ENCODE data around the gene PDE2A.

The PDE2A gene

GRCh38 chr11:72655014-72655413 lies 19.2 kb downstream of the PDE2A start:
- DNase-seq, result no peak

GRCh38 chr11:72653649-72654048 lies 20.6 kb downstream of the PDE2A start:
- DNase-seq, result no peak

GRCh38 chr11:72652873-72653630 lies 21.2 kb downstream of the PDE2A start:
- peak; percentile 81 for DNase-seq

DNA sequence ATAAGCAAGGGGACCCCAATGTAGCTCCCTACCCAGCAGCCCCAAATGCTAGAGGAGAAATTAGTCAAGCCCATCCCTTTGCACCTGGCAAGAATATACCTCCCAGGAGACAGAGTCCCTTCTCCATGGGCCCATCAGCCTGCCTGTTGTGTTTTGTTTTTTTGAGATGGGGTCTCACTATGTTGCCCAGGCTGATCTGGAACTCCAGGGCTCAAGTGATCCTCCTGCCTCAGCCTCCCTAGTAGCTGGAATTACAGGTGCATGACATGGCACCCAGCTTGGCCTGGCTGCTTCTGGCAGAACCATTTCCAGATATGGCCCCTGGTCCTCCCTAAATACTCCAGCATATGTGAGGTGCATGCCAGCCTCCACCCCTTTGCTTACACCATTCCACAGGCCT lies 22.1 kb downstream of the PDE2A start:
- DNase-seq, result no peak

DNA sequence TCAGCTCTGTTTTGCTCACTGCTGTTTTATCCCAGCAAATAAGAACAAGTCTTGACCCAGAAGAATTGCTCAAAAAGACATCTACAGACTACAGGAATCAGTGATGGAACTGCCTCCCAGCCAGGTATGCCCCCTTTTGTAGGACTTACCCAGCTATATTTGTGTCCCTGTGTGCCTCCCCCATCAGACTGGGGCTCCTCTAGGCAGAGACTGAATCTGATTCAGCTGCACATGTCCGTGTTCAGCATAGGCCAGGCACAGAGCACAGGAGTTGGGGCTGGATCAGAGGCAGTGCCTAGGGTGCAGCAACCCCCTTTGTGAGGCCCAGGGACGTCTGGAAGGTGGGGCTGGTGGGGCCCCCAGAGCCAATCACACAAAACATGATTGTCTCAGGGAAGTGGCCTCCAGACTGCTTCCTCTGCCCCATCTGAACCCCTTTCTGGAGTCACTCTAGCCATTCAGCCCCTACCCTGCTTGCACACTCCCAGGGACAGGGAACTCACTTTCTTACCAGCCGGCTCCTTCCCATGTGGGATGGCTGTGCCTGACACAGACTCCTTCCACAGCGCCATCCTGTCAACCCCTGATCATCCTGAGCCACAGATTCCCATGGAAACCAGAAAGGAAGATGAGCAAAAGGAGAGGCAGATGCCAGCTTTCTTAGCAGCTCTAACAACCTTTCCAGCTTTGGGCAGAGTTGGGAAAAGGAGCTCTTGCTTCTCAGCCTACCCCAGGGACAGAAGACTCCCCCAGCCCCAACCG lies 24.8 kb downstream of the PDE2A start:
- no peak for DNase-seq

GRCh38 chr11:72648384-72649136 lies 25.7 kb downstream of the PDE2A start:
- DNase-seq, result no peak

- DNase-seq, result no peak
Observed at GRCh38 chr11:72647882-72648281, 26.3 kb downstream of the PDE2A start.

- DNase-seq, result no peak
Observed at GRCh38 chr11:72646472-72646871, 27.8 kb downstream of the PDE2A start.

DNA sequence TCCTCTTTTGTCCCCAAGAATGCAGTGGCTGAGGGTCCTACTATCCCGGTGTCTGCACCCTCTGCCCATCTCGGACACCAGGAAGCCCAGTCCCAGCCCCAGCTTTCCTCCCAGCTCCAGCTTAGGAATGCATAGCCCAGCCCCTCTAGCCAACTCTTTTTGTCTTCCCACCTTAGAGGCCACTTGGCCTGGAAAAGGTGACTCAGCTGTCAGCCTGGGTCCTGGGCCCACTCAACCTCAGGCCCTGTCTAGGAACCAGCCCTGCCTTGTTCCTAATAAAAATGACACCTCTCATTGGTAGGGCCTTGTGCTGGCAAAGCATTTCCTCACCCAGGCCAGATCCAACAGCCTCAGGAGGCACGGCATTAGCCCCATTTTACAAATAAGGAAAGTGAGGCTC lies 28.2 kb downstream of the PDE2A start:
- no peak for DNase-seq

DNA sequence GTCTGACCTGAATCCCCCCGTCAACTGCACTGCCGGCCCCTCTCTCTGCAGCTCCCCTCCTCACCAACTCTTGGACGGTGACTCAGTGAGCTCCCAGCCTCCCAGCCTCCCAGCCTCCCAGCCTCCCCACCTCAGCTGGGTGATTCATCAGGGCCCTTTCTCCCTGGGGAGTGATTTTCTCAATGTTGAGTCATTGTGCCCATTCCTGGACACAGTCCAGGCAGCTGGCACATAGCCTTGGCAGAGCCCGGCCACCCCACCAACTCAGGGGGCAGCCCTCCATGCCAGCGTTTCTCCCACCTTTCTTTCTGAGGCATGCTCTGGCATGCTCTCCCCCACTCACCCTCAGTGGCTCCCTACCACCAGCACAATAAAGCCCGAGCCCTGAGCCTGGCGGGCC lies 30.7 kb downstream of the PDE2A start:
- no peak for DNase-seq

- no peak for DNase-seq
Observed at GRCh38 chr11:72642884-72643522, 31.2 kb downstream of the PDE2A start.

- no peak for DNase-seq
Observed at GRCh38 chr11:72642043-72642883, 32.0 kb downstream of the PDE2A start.

DNA sequence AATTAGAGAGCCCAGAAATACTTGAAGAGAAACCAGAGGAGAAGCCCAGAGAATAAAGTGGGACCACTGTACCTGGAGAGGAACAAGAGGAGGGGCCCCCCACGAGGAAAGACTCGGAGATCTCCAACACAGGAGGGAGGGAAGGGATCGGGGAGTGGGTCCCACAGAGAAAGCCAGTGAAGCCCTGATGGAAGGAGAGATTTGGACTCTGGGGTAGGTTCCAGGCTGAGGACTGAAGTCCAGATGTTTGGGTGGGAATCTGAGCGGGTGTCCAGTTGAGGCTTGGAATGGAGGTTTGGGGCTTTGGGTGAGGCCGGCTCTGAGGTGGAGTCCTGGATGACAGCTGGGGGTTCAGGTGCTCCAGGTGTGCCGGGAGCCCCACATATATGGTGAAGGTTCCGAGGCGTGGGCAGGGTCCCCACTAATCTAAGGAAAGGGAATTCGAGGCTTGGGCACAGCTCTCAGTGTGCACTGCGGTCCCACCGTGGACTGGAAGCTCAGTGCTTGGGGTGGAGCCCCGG lies 32.6 kb downstream of the PDE2A start:
- DNase-seq, result no peak

GRCh38 chr11:72639502-72640375 lies 34.5 kb downstream of the PDE2A start:
- DNase-seq, result no peak

DNA sequence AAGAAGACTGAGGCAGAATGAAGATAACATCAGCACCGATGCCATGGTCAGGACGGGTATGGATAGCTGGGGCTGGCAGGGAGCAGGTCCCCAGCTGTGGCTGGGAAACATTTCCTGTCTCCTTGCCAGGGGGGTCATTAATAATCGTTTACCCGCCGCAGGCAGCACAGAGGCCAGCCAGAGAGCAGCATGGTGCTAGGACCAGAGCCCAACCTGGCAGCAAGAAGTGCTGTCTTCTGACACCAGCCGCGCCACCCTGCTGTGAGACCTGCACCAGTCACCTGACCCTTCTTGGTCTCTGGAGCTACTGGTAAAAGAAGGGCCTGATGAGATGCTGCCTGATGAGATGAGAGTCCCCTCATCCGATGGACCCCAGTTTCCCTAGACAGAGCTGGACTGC lies 36.3 kb downstream of the PDE2A start:
- no peak for DNase-seq

DNA sequence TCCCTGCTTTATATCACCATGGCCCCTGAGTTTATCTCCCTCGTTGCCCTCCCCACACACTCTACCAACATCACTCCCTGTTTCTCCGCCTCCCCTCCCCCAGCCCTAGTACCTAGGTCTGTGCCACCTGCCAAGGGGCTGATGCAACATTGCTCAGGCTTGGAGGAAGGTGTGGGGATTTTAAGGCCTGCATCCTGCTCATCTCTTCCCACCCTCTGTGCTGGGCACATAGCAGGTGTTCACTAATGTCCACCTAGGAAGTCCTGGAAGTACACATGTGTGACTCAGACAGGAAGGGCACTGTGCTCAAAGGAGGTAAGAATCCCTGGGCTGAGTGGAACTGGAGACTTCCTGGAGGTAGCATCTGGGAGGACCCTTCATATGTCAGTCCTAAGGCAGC lies 37.0 kb downstream of the PDE2A start:
- DNase-seq, result no peak

GRCh38 chr11:72636376-72636775 lies 37.8 kb downstream of the PDE2A start:
- no peak for DNase-seq

DNA sequence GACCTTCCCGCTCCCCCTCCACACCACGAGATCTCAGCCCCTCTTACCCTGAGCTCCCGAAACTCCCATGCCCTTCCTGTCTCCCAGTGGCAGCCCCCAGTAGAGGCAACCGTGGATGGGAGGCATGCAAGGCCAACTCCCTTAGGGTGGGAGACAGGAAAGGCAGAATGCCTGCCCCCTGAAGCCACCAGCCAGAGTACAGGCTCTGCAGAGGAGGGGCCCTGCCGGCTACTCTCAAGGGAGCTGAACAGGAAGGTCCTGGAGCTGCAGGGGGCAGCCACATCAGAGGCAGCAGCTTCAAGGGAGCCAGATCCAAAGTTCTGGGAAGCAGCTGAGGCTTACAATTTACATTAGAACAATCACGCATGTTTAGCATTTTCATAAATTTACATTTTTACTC lies 38.3 kb downstream of the PDE2A start:
- no peak for DNase-seq

GRCh38 chr11:72635309-72635915 lies 38.8 kb downstream of the PDE2A start:
- no peak for DNase-seq

GRCh38 chr11:72634472-72635095 lies 39.6 kb downstream of the PDE2A start:
- DNase-seq, result no peak
